K562 (cell line): ENCODE results near the gene DESI1. TPM values are rescaled to one million over a fixed set of nuclear protein-coding genes. Genes with fewer than 3 reads are reported as not detected.
"Not testable (repeated sequence)": the region's sequence is repeated elsewhere in the genome, so short reads cannot be mapped to it uniquely, and the experiment has no call there.

ENCODE experiments used
- ATAC-seq: fragments of 200-7000 bp; cut with Tn5 transposase; 3 replicates; pipeline ENCODE4 v1.9.1; 2020; ENCODE audit warnings: moderate library complexity
- BruUV-seq: library from RNA; stranded (reverse); fragments of 400-500 nt; replicated peaks from 2 replicates; lab custom pipeline; 2021; lab: Mats Ljungman, UMichigan
- CTCF ChIA-PET: fragments of 300-600 bp; formaldehyde crosslinking; extraction: SDS; loops from one replicate; lab custom pipeline; 2021; ENCODE audit warnings: low intra/inter-chr PET ratio; lab: Yijun Ruan, JAX
- POLR2A ChIA-PET: fragments of 300-600, 350-650 bp; sonication (Branson Sonifier 250); formaldehyde crosslinking; extraction: SDS; loops from one replicate; lab custom pipeline; 2021; ENCODE audit warnings: antibody characterized with exemption, inconsistent platforms; lab: Yijun Ruan, JAX
- DNase-seq, 4 experiments: peaks; one replicate each; pipeline versions ENCODE4 v3.0.0 to v3.0.0-alpha.2; 2011 to 2018; ENCODE audit warnings: low spot score in 3 of 4, mixed read lengths in 3 of 4; ENCODE audit errors: extremely low read depth in 1 of 4
- FAIRE-seq: peaks from 2 replicates; lab custom pipeline; 2011; peaks lifted over from hg19 to GRCh38; lab: Jason Lieb, UNC
- H2AFZ ChIP-seq: 2 replicates; pipeline ENCODE4 v1.6.0; 2011; ENCODE audit warnings: low read depth, low read length, control low read depth, inconsistent platforms
- H3K27ac ChIP-seq: fragments of 200-600 bp; 3 replicates; pipeline ENCODE4 v1.8.0; 2011; ENCODE audit warnings: low read depth, mild to moderate bottlenecking, control low read depth, inconsistent platforms, low read length, moderate library complexity, mixed read lengths; ENCODE audit errors: extremely low read depth
- H3K27me3 ChIP-seq, 2 experiments: fragments of 300-600 bp in 1 of 2; 2 replicates in 1 of 2; 3 replicates in 1 of 2; pipeline versions ENCODE4 v1.6.0 to v1.8.0; 2011; ENCODE audit warnings: inconsistent platforms in 2 of 2, low read length in 2 of 2, mild to moderate bottlenecking in 1 of 2, mixed read lengths in 1 of 2, moderate library complexity in 1 of 2; ENCODE audit not compliant: control insufficient read depth in 2 of 2, insufficient read depth in 2 of 2
- H3K36me3 ChIP-seq: fragments of 300-600 bp; 3 replicates; pipeline ENCODE4 v1.8.0; 2011; ENCODE audit warnings: mild to moderate bottlenecking, low read length, inconsistent platforms; ENCODE audit not compliant: control insufficient read depth, insufficient read depth
- H3K4me1 ChIP-seq, 2 experiments: fragments of 200-600 bp in 1 of 2; replicated peaks in 1 of 2; 2 replicates in 1 of 2; 3 replicates in 1 of 2; pipeline versions ENCODE4 v1.5.1 to v1.8.0; 2011; ENCODE audit warnings: inconsistent platforms in 2 of 2, low read length in 2 of 2, mild to moderate bottlenecking in 1 of 2, mixed read lengths in 1 of 2, moderate library complexity in 1 of 2; ENCODE audit not compliant: control insufficient read depth in 2 of 2, insufficient read depth in 2 of 2
- H3K4me2 ChIP-seq: 2 replicates; pipeline ENCODE4 v1.6.1; 2011; ENCODE audit warnings: low read length, control low read depth, inconsistent platforms, mixed read lengths; ENCODE audit not compliant: insufficient read depth
- H3K4me3 ChIP-seq: fragments of 200-600 bp; sonication (generic), shearing (Covaris generic); 2 replicates; pipeline ENCODE4 v1.5.1; 2016; ENCODE audit warnings: control low read depth, inconsistent platforms
- H3K79me2 ChIP-seq: fragments of 200-600 bp; 3 replicates; pipeline ENCODE4 v1.8.0; 2011; ENCODE audit warnings: low read length, inconsistent platforms; ENCODE audit not compliant: control insufficient read depth, insufficient read depth
- H3K9ac ChIP-seq, 2 experiments: 2 replicates each; pipeline versions ENCODE4 v1.6.0 to v1.6.1; 2011; ENCODE audit warnings: low read depth in 2 of 2, low read length in 2 of 2, control low read depth in 1 of 2, inconsistent platforms in 1 of 2, mild to moderate bottlenecking in 1 of 2, mixed read lengths in 1 of 2; ENCODE audit not compliant: insufficient read depth in 1 of 2
- H3K9me1 ChIP-seq: one replicate; pipeline ENCODE4 v1.6.0; 2011; ENCODE audit warnings: inconsistent platforms, mild to moderate bottlenecking, low read length, moderate library complexity; ENCODE audit not compliant: control insufficient read depth, insufficient read depth
- H3K9me3 ChIP-seq: replicated peaks from 2 replicates; pipeline ENCODE4 v1.5.1; 2011; ENCODE audit warnings: low read depth, low read length, inconsistent platforms; ENCODE audit not compliant: control insufficient read depth, insufficient read depth
- H4K20me1 ChIP-seq: replicated peaks from 2 replicates; pipeline ENCODE4 v1.6.1; 2011; ENCODE audit warnings: low read length, inconsistent platforms, mixed read lengths; ENCODE audit not compliant: control insufficient read depth, insufficient read depth
- RFX1 ChIP-seq: fragments of 450-650 bp; IDR thresholded peaks from 2 replicates; pipeline ENCODE4 v1.6.1; 2016; ENCODE audit warnings: mild to moderate bottlenecking, moderate library complexity
- SAFB ChIP-seq: fragments of 200-400 bp; formaldehyde crosslinking; IDR thresholded peaks from 2 replicates; pipeline ENCODE4 v1.6.1; 2017; ENCODE audit warnings: low read depth, low read length, borderline replicate concordance
- TAF1 ChIP-seq: IDR thresholded peaks from 2 replicates; pipeline ENCODE4 v1.6.1; 2011; ENCODE audit warnings: mild to moderate bottlenecking, low read length, moderate library complexity; ENCODE audit not compliant: insufficient read depth, control insufficient read depth, severe bottlenecking; ENCODE audit errors: extremely low read depth
- USF2 ChIP-seq: sonication (generic); formaldehyde crosslinking; IDR thresholded peaks from 2 replicates; pipeline ENCODE4 v1.5.0; 2020; ENCODE audit warnings: missing genetic modification reagents
- WGBS: fragments of 100-300 bp; shearing (Covaris generic); methylation state at CpG from one replicate; pipeline ENCODE4 v1.1.6; 2016; ENCODE audit warnings: low coverage, mixed read lengths; ENCODE audit not compliant: insufficient coverage; ENCODE audit errors: missing lambda C conversion rate; 5-methylcytosine and 5-hydroxymethylcytosine counted together
- in situ Hi-C: fragments of 300-500 bp; cut with MboI; formaldehyde crosslinking; loops from 4 replicates; pipeline ENCODE4 v1.15.0; 2018; ENCODE audit warnings: inconsistent platforms, mixed read lengths
- intact Hi-C: fragments of 100-400 bp; cut with micrococcal nuclease; formaldehyde crosslinking; loops from 2 replicates; pipeline ENCODE4 v1.14.2; 2022
- polyA plus RNA-seq, 8 experiments: library from polyadenylated mRNA; depleted of rRNA in 4 of 8; stranded (reverse) in 5 of 8; unstranded in 3 of 8; fragments of >200 nt; fragmentation: Nextera tagmentation in 2 of 8; fragmentation: Illumina TruSeq in 1 of 8; extraction: Ambion mirVana in 2 of 8; extraction: Trizol in 1 of 8; gene quantifications; 2 replicates each; pipeline versions ENCODE4 v1.2.1 to v1.2.3, GENCODE V29; 2011 to 2014; ENCODE audit warnings: inconsistent platforms in 1 of 8, missing spikeins in 1 of 8
- total RNA-seq, 7 experiments: library from RNA; depleted of rRNA in 6 of 7; stranded (reverse); fragments of >200 nt in 6 of 7; fragmentation: Illumina TruSeq in 2 of 7; extraction: Trizol in 2 of 7; gene quantifications; 2 replicates each; pipeline versions ENCODE4 v1.2.1 to v1.2.3, GENCODE V29; 2011 to 2021; ENCODE audit warnings: low replicate concordance in 1 of 7

DESI1 gene
- total and polyA plus RNA-seq, 9 of the 15 experiments (the other 6 are each of a cell fraction or from before 2014, with no cell fraction given), result 7.2 to 45.9 (median 29.8) TPM

GRCh38 chr22:41664490-41664889 is 43.6 kb upstream of the DESI1 start (continued):
- TF ChIP-seq SAFB (no peak), TAF1 (no peak), USF2 (CRISPR knock-in tag) (no peak)

- H3K27me3 ChIP-seq, in situ Hi-C loops, H3K27ac ChIP-seq, H3K79me2 ChIP-seq, BruUV-seq, H3K4me3 ChIP-seq, ATAC-seq, H4K20me1 ChIP-seq, DNase-seq, intact Hi-C loops, FAIRE-seq, H3K9me1 ChIP-seq, H3K4me2 ChIP-seq, CTCF ChIA-PET: not testable (repeated sequence)
- H3K4me1 ChIP-seq, result peaks cover 6 to 14% of the 10 kb centered on the region in 2 experiments; a peak in 3 of 5 replicates
- POLR2A ChIA-PET, result interaction anchor here (0.6 to 1.6 kb wide), 3 partner anchors 9 to 115 kb away, joined by 3 to 4 read pairs (median 3); no protein-coding TSS in a partner anchor
- TF ChIP-seq RFX1, result peak; percentile 80
- TF ChIP-seq, all 486 proteins: peak for 1; not testable (repeated sequence) for 485
- H3K9ac ChIP-seq, H2AFZ ChIP-seq, H3K9me3 ChIP-seq: not testable (repeated sequence)
- WGBS, result 95% methylated on average over 7 of the region's 9 CpGs
- peaks cover 63% of the 10 kb centered on the region for H3K36me3 ChIP-seq
These were observed 42.8 kb upstream of the DESI1 start for GRCh38 chr22:41663594-41663993.
